Chondrocyte (in vitro differentiated cells): ENCODE results near the gene VARS2. TPM values are rescaled to one million over a fixed set of nuclear protein-coding genes. Genes with fewer than 3 reads are reported as not detected.

Experiments used
- DNase-seq: peaks from one replicate; pipeline ENCODE4 v3.0.0; 2021; ENCODE audit warnings: mixed read lengths, low spot score
- H3K27ac Mint-ChIP-seq: one replicate; pipeline ENCODE4 v1.8.0; 2021; ENCODE audit warnings: mild to moderate bottlenecking, moderate library complexity, mixed read lengths; ENCODE audit not compliant: unreplicated experiment
- H3K27me3 Mint-ChIP-seq: 2 replicates; pipeline ENCODE4 v1.8.0; 2021; ENCODE audit warnings: low read depth, mixed read lengths
- H3K36me3 Mint-ChIP-seq: 2 replicates; pipeline ENCODE4 v1.8.0; 2021; ENCODE audit warnings: low read depth, mixed read lengths
- H3K4me1 Mint-ChIP-seq: 2 replicates; pipeline ENCODE4 v1.8.0; 2021; ENCODE audit warnings: low read depth, mild to moderate bottlenecking, mixed read lengths
- H3K4me3 Mint-ChIP-seq: one replicate; pipeline ENCODE4 v1.8.0; 2021; ENCODE audit warnings: mild to moderate bottlenecking, moderate library complexity, mixed read lengths; ENCODE audit not compliant: unreplicated experiment
- H3K9me3 Mint-ChIP-seq: 2 replicates; pipeline ENCODE4 v1.8.0; 2021; ENCODE audit warnings: low read depth, mixed read lengths
- total RNA-seq: library from RNA; stranded (reverse); gene quantifications from 3 replicates; pipeline ENCODE4 v1.2.1, GENCODE V29; 2021
- TF ChIP-seq, protein P1 (sequence below): fragments of 200-600 bp; sonication (generic); IDR thresholded peaks from 2 replicates; pipeline ENCODE4 v1.5.0; 2021; ENCODE audit warnings: antibody characterized with exemption, mild to moderate bottlenecking, moderate library complexity

VARS2 gene
- total RNA-seq, 1 donor from 2014 or later = 33.1 TPM

- Mint-ChIP-seq H3K27ac (peak overlapping the region; percentile 92), H3K9me3 (no peaks in the 10 kb centered on the region), H3K4me3 (peak overlapping the region; percentile 63), H3K36me3 (no peaks in the 10 kb centered on the region), H3K27me3 (no peaks in the 10 kb centered on the region), H3K4me1 (peaks cover 68% of the 10 kb centered on the region)
- DNase-seq = no peak
- TF ChIP-seq, protein P1, sequence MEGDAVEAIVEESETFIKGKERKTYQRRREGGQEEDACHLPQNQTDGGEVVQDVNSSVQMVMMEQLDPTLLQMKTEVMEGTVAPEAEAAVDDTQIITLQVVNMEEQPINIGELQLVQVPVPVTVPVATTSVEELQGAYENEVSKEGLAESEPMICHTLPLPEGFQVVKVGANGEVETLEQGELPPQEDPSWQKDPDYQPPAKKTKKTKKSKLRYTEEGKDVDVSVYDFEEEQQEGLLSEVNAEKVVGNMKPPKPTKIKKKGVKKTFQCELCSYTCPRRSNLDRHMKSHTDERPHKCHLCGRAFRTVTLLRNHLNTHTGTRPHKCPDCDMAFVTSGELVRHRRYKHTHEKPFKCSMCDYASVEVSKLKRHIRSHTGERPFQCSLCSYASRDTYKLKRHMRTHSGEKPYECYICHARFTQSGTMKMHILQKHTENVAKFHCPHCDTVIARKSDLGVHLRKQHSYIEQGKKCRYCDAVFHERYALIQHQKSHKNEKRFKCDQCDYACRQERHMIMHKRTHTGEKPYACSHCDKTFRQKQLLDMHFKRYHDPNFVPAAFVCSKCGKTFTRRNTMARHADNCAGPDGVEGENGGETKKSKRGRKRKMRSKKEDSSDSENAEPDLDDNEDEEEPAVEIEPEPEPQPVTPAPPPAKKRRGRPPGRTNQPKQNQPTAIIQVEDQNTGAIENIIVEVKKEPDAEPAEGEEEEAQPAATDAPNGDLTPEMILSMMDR = no peak
Observed at GRCh38 chr6:30882759-30883684, 31.0 kb upstream of the VARS2 start.

- TF ChIP-seq, protein P1 = no peak
- Mint-ChIP-seq H3K27me3 (no peaks in the 10 kb centered on the region), H3K36me3 (peaks cover 1% of the 10 kb centered on the region), H3K4me3 (peak within 1 kb of the TSS; percentile 80), H3K27ac (peak within 1 kb of the TSS; percentile 92), H3K4me1 (peaks cover 69% of the 10 kb centered on the region), H3K9me3 (no peaks in the 10 kb centered on the region)
- no peak for DNase-seq
Observed at GRCh38 chr6:30883685-30884520, 30.1 kb upstream of the VARS2 start, which contains the start of gene DDR1. Gene DDR1, plus strand, starts transcription at chr6:30884519. Its CDS starts 4,211 bp downstream, at chr6:30888730.

DNA sequence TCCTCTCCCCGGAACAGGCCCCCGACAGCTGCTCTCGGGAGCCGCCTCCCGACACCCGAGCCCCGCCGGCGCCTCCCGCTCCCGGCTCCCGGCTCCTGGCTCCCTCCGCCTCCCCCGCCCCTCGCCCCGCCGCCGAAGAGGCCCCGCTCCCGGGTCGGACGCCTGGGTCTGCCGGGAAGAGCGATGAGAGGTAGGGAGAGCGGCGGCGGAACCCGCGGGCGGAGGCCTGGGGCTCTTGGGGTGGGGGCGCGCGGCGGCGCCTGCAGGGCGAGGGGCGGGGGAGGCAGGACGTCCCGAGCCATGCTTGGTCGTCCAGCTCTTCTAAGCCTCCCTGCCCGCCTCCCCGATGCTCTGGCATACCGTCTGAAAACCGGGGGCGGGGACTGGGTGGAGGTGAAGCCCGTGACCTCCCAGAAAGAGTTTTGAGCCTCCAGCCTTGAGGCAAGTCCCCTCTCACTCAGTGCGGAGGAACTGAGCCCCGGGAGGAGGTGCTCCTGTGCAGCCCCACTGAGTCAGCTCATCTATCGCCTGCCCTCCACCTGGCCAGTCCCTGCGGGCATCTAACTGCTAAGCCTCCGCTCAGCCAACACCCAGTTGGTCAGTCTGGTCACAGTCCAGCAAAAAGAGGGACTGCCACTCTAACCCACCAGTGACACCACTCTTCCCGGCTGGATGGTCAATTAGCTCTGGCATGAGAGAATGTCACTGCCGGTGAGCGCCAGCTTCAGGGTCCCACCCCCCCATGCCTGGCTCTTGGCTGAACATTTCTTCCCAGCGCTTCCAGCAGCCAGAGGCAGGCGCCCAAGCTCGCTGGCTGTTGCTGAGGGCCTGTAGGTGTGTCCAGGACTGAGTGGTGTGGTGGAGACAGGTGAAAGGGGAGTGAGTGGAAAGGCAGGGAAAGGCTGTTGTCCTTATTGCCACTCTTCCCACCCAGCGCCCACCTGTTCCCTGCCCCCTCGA, 29.2 kb upstream of the VARS2 start:
- Mint-ChIP-seq H3K27me3 (no peaks in the 10 kb centered on the region), H3K9me3 (no peaks in the 10 kb centered on the region), H3K36me3 (peaks cover 4% of the 10 kb centered on the region), H3K27ac (peak overlapping the region; percentile 87), H3K4me1 (peaks cover 75% of the 10 kb centered on the region), H3K4me3 (peak overlapping the region; percentile 80)
- TF ChIP-seq, protein P1 = peak; percentile 9
- no peak for DNase-seq

DNA sequence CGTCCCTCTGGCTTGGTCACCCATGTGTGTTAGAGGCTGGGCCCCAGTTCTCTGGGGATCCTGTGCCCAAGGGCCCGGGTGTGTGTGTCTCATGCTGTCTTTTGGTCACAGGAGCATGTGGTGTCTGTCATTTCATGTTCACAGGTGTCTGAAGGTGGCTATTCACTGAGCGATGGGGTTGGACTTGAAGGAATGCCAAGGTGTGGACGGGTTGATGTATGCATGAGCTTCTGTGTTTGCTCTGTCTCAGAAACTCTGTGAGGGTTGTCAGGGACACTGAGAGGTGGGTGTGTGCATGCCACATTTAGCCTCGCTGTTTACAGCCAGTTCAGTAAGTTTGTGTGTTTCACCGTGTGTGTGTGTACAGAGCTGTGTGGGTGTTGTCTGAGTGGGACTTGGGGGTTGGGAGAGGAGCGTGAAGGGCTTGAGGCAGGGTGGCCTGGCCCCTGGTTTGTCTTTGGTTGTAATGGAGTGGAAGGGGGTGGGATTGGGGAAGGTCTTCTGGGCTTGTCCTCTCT, 28.5 kb upstream of the VARS2 start:
- peaks cover 81% of the 10 kb centered on the region for H3K4me1 Mint-ChIP-seq
- no peaks in the 10 kb centered on the region for H3K9me3 Mint-ChIP-seq
- TF ChIP-seq, protein P1 = no peak

More for the DNA sequence above, 28.5 kb upstream of the VARS2 start:
- no peak for DNase-seq
- Mint-ChIP-seq H3K4me3 (peak overlapping the region; percentile 80), H3K36me3 (peaks cover 11% of the 10 kb centered on the region), H3K27me3 (no peaks in the 10 kb centered on the region), H3K27ac (peak overlapping the region; percentile 87)
